K562 (cell line): ENCODE measurements around the gene TUT7. TPM values are rescaled to one million over a fixed set of nuclear protein-coding genes. Genes with fewer than 3 reads are reported as not detected.

Experiments used
- CHAMP1 ChIP-seq: fragments of 450-650 bp; IDR thresholded peaks from 2 replicates; pipeline ENCODE4 v1.6.1; 2016; ENCODE audit warnings: mild to moderate bottlenecking
- HIVEP1 ChIP-seq: fragments of 250-450 bp; sonication (Bioruptor Pico); IDR thresholded peaks from 2 replicates; pipeline ENCODE4 v1.4.0; 2020; ENCODE audit warnings: mild to moderate bottlenecking
- NEUROD1 ChIP-seq: fragments of 150-350 bp; IDR thresholded peaks from 2 replicates; pipeline ENCODE4 v1.6.1; 2014; ENCODE audit warnings: borderline replicate concordance, low read length, low read depth; ENCODE audit not compliant: partially characterized antibody
- SIN3A ChIP-seq, 2 experiments: fragments of 150-350 bp in 1 of 2; IDR thresholded peaks; 2 replicates each; pipeline ENCODE4 v1.6.1; 2011 to 2016; ENCODE audit warnings: borderline replicate concordance in 2 of 2, low read depth in 2 of 2, low read length in 2 of 2, mild to moderate bottlenecking in 2 of 2, moderate library complexity in 2 of 2; ENCODE audit not compliant: control insufficient read depth in 1 of 2
- ZBTB40 ChIP-seq, 2 experiments: fragments of 450-650 bp in 1 of 2; sonication (generic) in 1 of 2; formaldehyde crosslinking in 1 of 2; IDR thresholded peaks; 2 replicates each; pipeline versions ENCODE4 v1.7.1 to v1.9.0; 2016 to 2022; ENCODE audit warnings: inconsistent platforms in 1 of 2, mild to moderate bottlenecking in 1 of 2, missing genetic modification reagents in 1 of 2
- ZBTB7A ChIP-seq: IDR thresholded peaks from 2 replicates; pipeline ENCODE4 v1.6.1; 2011; ENCODE audit warnings: low read depth, mild to moderate bottlenecking, low read length, moderate library complexity, borderline replicate concordance; ENCODE audit not compliant: control insufficient read depth
- ZNF174 ChIP-seq: fragments of 250-450 bp; sonication (Bioruptor Pico); IDR thresholded peaks from 2 replicates; pipeline ENCODE4 v1.4.0; 2020; ENCODE audit warnings: mild to moderate bottlenecking
- polyA plus RNA-seq, 8 experiments: library from polyadenylated mRNA; depleted of rRNA in 4 of 8; stranded (reverse) in 5 of 8; unstranded in 3 of 8; fragments of >200 nt; fragmentation: Nextera tagmentation in 2 of 8; fragmentation: Illumina TruSeq in 1 of 8; extraction: Ambion mirVana in 2 of 8; extraction: Trizol in 1 of 8; gene quantifications; 2 replicates each; pipeline versions ENCODE4 v1.2.1 to v1.2.3, GENCODE V29; 2011 to 2014; ENCODE audit warnings: inconsistent platforms in 1 of 8, missing spikeins in 1 of 8
- total RNA-seq, 7 experiments: library from RNA; depleted of rRNA in 6 of 7; stranded (reverse); fragments of >200 nt in 6 of 7; fragmentation: Illumina TruSeq in 2 of 7; extraction: Trizol in 2 of 7; gene quantifications; 2 replicates each; pipeline versions ENCODE4 v1.2.1 to v1.2.3, GENCODE V29; 2011 to 2021; ENCODE audit warnings: low replicate concordance in 1 of 7

TUT7 gene
- total and polyA plus RNA-seq, 9 of the 15 experiments (the other 6 are each of a cell fraction or from before 2014, with no cell fraction given) = 5.9 to 26.9 (median 15.2) TPM

- TF ChIP-seq ZBTB40 (IDR thresholded peaks at IDR 0.05) = peak; percentile 93
- TF ChIP-seq ZBTB40 (CRISPR knock-in tag; IDR thresholded peaks at IDR 0.05) = no peak
- peak; percentile 95 for TF ChIP-seq NEUROD1
- TF ChIP-seq HIVEP1 (CRISPR knock-in tag) = no peak
- TF ChIP-seq ZNF174 = no peak
- peak; percentile 22 to 66; a peak in 1 of 4 replicates for TF ChIP-seq SIN3A (IDR thresholded peaks at IDR 0.05; ENCODE audit: borderline replicate concordance in 2 of 2, control insufficient read depth in 1 of 2, low read depth in 2 of 2, low read length in 2 of 2)
- 0 out of 2 replicates have a peak, but pooled peaks have one; percentile 31 for TF ChIP-seq CHAMP1
- TF ChIP-seq ZBTB7A = no peak
These were observed at the start of gene TUT7 (continued) for GRCh38 chr9:86354011-86354817.
